Measurements from ENCODE around the gene AK8.

GRCh38 chr9:132846109-132846917 is 31.8 kb downstream of the AK8 start:
- TF ChIP-seq EP300 (IDR thresholded peaks at IDR 0.05; ENCODE audit: low read depth) (no peak), POLR2AphosphoS5 (IDR thresholded peaks at IDR 0.05) (no peak), POLR2A (IDR thresholded peaks at IDR 0.05) (no peak)

All from transverse colon (tissue), 3 donors.